Vagina (tissue), 2 donors: ENCODE data around the gene C2orf76.

ENCODE experiments used
- POLR2AphosphoS5 ChIP-seq, 2 donors: sonication (generic); formaldehyde crosslinking; IDR thresholded peaks; one replicate each; pipeline ENCODE4 v1.9.0; 2017; ENCODE audit warnings: antibody characterized with exemption in 2 of 2, mild to moderate bottlenecking in 2 of 2, low read depth in 1 of 2; ENCODE audit not compliant: insufficient read depth in 1 of 2
- TF ChIP-seq, protein P1 (sequence below), 3 experiments: fragments of 450-650 bp in 2 of 3; fragments of 200-600 bp in 1 of 3; sonication (generic) in 1 of 3; IDR thresholded peaks; one replicate each; pipeline ENCODE4 v1.5.1; 2017 to 2019; ENCODE audit warnings: antibody characterized with exemption in 3 of 3, mild to moderate bottlenecking in 2 of 3, moderate library complexity in 2 of 3

DNA sequence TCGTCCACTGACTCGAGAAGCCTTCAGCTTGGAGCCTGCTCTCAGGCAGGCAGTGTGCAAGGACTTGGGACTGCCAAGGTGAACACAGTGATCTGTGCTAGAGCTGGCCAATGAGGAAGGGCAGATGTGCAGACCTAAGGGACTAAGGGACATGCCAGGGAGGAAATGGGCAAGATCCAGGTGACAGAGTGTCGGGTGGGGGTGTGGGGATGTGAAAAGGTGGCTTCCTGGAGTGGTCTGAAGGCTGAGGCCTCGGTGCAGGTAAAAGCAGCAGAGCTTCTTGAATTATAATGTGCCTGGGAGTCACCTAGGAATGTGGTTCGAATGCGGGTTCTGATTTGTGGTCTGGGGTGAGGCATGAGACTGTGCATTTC, 101.0 kb downstream of the C2orf76 start:
- TF ChIP-seq, protein P1, sequence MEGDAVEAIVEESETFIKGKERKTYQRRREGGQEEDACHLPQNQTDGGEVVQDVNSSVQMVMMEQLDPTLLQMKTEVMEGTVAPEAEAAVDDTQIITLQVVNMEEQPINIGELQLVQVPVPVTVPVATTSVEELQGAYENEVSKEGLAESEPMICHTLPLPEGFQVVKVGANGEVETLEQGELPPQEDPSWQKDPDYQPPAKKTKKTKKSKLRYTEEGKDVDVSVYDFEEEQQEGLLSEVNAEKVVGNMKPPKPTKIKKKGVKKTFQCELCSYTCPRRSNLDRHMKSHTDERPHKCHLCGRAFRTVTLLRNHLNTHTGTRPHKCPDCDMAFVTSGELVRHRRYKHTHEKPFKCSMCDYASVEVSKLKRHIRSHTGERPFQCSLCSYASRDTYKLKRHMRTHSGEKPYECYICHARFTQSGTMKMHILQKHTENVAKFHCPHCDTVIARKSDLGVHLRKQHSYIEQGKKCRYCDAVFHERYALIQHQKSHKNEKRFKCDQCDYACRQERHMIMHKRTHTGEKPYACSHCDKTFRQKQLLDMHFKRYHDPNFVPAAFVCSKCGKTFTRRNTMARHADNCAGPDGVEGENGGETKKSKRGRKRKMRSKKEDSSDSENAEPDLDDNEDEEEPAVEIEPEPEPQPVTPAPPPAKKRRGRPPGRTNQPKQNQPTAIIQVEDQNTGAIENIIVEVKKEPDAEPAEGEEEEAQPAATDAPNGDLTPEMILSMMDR (IDR thresholded peaks at IDR 0.05) = no peak
- TF ChIP-seq POLR2AphosphoS5 (IDR thresholded peaks at IDR 0.05; ENCODE audit: insufficient read depth in 1 of 2, low read depth in 1 of 2) = no peak
